PC-9 (cell line): Measurements from ENCODE around the gene AIPL1. TPM values are rescaled to one million over a fixed set of nuclear protein-coding genes. Genes with fewer than 3 reads are reported as not detected.

ENCODE experiments used
- BruUV-seq: library from RNA; stranded (reverse); fragments of 400-500 nt; replicated peaks from 2 replicates; lab custom pipeline; 2021; lab: Mats Ljungman, UMichigan
- CTCF ChIA-PET: fragments of 300-600 bp; sonication (Branson Sonifier 250); formaldehyde crosslinking; loops from one replicate; lab custom pipeline; 2022; ENCODE audit warnings: antibody characterized with exemption; lab: Charles Lee
- POLR2A ChIA-PET: fragments of 300-600 bp; sonication (Branson Sonifier 250); formaldehyde crosslinking; loops from one replicate; lab custom pipeline; 2022; ENCODE audit warnings: antibody characterized with exemption; ENCODE audit not compliant: unreplicated experiment; lab: Charles Lee
- DNase-seq, 2 experiments: peaks; one replicate each; pipeline versions ENCODE4 v3.0.0 to v3.0.0-alpha.2; 2015 to 2022; ENCODE audit warnings: mixed read lengths in 1 of 2
- H2AFZ ChIP-seq: fragments of 200-600 bp; sonication (generic); 2 replicates; pipeline ENCODE4 v1.8.1; 2017; ENCODE audit warnings: antibody characterized with exemption
- H3F3A ChIP-seq: fragments of 200-600 bp; sonication (generic); 2 replicates; pipeline ENCODE4 v1.8.1; 2017; ENCODE audit warnings: antibody characterized with exemption, mild to moderate bottlenecking, low read depth; ENCODE audit not compliant: insufficient read depth
- H3K27ac ChIP-seq: fragments of 200-600 bp; sonication (generic); 2 replicates; pipeline ENCODE4 v1.6.1; 2016; ENCODE audit warnings: mixed run types
- H3K27me3 ChIP-seq: fragments of 200-600 bp; sonication (generic); 2 replicates; pipeline ENCODE4 v1.6.1; 2016; ENCODE audit warnings: low read depth, mixed run types; ENCODE audit not compliant: insufficient read depth
- H3K36me3 ChIP-seq: fragments of 200-600 bp; sonication (generic); 2 replicates; pipeline ENCODE4 v1.6.1; 2016; ENCODE audit warnings: low read depth, mixed run types
- H3K4me1 ChIP-seq: fragments of 200-600 bp; sonication (generic); replicated peaks from 2 replicates; pipeline ENCODE4 v1.6.1; 2016; ENCODE audit warnings: mixed run types; ENCODE audit not compliant: insufficient read depth
- H3K4me2 ChIP-seq: fragments of 200-600 bp; sonication (generic); 2 replicates; pipeline ENCODE4 v1.6.1; 2017; ENCODE audit warnings: mixed run types
- H3K4me3 ChIP-seq: fragments of 200-600 bp; sonication (generic); 2 replicates; pipeline ENCODE4 v1.6.1; 2016; ENCODE audit warnings: mixed run types
- H3K79me2 ChIP-seq: fragments of 200-600 bp; sonication (generic); 2 replicates; pipeline ENCODE4 v1.6.1; 2017; ENCODE audit warnings: low read depth, mixed run types
- H3K9me2 ChIP-seq: fragments of 200-600 bp; sonication (generic); 2 replicates; pipeline ENCODE4 v1.8.1; 2017; ENCODE audit warnings: mild to moderate bottlenecking; ENCODE audit not compliant: insufficient read depth
- H3K9me3 ChIP-seq: fragments of 200-600 bp; sonication (generic); 2 replicates; pipeline ENCODE4 v1.8.1; 2016; ENCODE audit warnings: low read depth; ENCODE audit not compliant: insufficient read depth
- H4K20me1 ChIP-seq: fragments of 200-600 bp; sonication (generic); 2 replicates; pipeline ENCODE4 v1.8.1; 2017; ENCODE audit not compliant: insufficient read depth
- EZH2 ChIP-seq: fragments of 200-600 bp; sonication (generic); IDR thresholded peaks from 2 replicates; pipeline ENCODE4 v1.8.0; 2017; ENCODE audit warnings: antibody characterized with exemption, low read depth
- intact Hi-C: fragments of 100-400 bp; cut with micrococcal nuclease; formaldehyde crosslinking; loops from one replicate; pipeline ENCODE4 v1.10.0; 2022; ENCODE audit not compliant: unreplicated experiment
- total RNA-seq: library from RNA; stranded (reverse); gene quantifications from 2 replicates; pipeline ENCODE4 v1.2.3, GENCODE V29; 2021
- TF ChIP-seq, protein P1 (sequence below): fragments of 200-600 bp; sonication (generic); conservative IDR thresholded peaks from 2 replicates; pipeline ENCODE4 v1.6.1; 2017; ENCODE audit warnings: mixed run types, antibody characterized with exemption, mild to moderate bottlenecking, moderate library complexity

AIPL1 gene
- total RNA-seq, 1 experiment from 2014 or later, result not detected

DNA sequence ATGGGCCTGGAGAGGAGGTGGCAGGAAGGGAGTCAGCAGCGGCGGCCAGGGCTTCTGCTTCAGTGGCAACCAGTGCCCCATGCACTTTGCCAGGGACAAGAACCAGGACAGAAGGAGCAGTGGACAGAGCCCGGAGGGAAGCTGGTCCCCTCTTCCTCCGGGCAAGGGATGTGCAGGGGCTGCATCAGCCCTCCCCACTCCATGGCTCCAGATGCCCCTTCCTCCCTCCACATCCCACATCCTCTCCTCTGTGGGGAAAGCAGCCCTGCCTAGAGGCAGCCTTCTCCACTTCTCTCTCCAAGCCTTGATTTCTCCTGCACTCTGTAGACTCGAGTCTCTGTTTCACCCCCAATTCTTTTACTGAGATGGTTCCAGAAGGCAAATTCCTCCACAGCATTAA, 50.4 kb downstream of the AIPL1 start:
- Histone ChIP-seq H3K9me2 (no peaks in the 10 kb centered on the region), H3K4me2 (no peak overlapping the region), H3K79me2 (no peaks in the 10 kb centered on the region), H3K4me3 (no peak overlapping the region), H3K36me3 (no peaks in the 10 kb centered on the region), H3K27me3 (peaks cover 90% of the 10 kb centered on the region), H3K27ac (no peak overlapping the region), H3K4me1 (no peaks in the 10 kb centered on the region), H3K9me3 (no peaks in the 10 kb centered on the region), H4K20me1 (no peaks in the 10 kb centered on the region), H3F3A (no peaks in the 10 kb centered on the region), H2AFZ (no peak overlapping the region)
- intact Hi-C loops, result no loop called here
- ChIA-PET POLR2A (no interaction called here), CTCF (no interaction called here)
- DNase-seq, result no peak
- BruUV-seq, result no TSS peak
- TF ChIP-seq, protein P1, sequence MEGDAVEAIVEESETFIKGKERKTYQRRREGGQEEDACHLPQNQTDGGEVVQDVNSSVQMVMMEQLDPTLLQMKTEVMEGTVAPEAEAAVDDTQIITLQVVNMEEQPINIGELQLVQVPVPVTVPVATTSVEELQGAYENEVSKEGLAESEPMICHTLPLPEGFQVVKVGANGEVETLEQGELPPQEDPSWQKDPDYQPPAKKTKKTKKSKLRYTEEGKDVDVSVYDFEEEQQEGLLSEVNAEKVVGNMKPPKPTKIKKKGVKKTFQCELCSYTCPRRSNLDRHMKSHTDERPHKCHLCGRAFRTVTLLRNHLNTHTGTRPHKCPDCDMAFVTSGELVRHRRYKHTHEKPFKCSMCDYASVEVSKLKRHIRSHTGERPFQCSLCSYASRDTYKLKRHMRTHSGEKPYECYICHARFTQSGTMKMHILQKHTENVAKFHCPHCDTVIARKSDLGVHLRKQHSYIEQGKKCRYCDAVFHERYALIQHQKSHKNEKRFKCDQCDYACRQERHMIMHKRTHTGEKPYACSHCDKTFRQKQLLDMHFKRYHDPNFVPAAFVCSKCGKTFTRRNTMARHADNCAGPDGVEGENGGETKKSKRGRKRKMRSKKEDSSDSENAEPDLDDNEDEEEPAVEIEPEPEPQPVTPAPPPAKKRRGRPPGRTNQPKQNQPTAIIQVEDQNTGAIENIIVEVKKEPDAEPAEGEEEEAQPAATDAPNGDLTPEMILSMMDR, result no peak
- no peak for TF ChIP-seq EZH2

DNA sequence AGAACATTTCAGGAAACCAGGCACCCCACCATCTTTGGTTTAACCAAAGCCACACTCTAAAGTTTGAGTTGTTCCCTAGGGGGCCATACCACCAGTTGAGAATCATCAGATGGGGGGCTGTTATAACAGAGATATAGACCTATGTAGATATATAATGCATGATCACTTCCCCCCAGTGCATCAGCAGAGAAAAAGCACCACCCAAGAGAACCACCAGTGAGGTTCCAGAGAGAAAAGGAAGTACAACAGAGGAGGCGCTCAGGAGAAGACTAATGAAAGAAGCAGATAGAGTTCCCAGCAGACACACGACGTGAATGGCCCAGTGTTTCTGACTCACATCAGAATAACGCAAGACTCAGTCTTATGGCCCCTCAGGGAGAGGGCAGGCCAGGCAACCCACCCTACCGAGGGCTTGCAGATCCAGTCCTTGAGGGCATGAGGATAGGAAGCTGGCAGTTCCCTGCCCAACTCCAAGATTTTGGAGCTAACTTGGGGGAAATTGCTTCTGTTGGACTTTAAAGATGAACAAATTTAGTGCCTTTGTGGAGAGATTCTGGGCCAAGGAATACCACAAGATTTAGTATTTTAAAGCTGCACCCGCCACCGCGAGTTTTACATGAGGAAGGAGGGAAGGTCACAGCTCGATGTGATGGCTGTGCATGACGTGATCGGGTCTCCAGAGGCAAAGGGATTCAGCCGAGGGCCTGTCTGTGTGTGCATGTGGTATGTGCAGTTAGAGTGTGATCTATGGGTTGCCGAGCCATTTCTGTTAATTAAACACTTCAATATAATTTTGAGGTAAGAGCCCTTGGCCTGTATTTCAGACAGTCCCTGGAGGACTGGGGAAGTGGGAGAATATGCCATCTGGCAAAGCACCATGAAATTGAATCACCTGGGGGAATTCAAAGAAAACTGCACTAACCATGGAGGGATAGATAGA, 53.1 kb downstream of the AIPL1 start:
- Histone ChIP-seq H3K79me2 (no peaks in the 10 kb centered on the region), H4K20me1 (no peaks in the 10 kb centered on the region), H2AFZ (no peak overlapping the region), H3K9me2 (no peaks in the 10 kb centered on the region), H3K27me3 (peaks cover 88% of the 10 kb centered on the region), H3K9me3 (no peaks in the 10 kb centered on the region), H3K4me2 (no peak overlapping the region), H3K27ac (no peak overlapping the region), H3F3A (no peaks in the 10 kb centered on the region), H3K36me3 (no peaks in the 10 kb centered on the region), H3K4me1 (no peaks in the 10 kb centered on the region), H3K4me3 (no peak overlapping the region)
- ChIA-PET POLR2A (no interaction called here), CTCF (no interaction called here)
- BruUV-seq, result no TSS peak
- TF ChIP-seq EZH2, result no peak
- TF ChIP-seq, protein P1, result no peak
- intact Hi-C loops, result no loop called here
- no peak for DNase-seq

DNA sequence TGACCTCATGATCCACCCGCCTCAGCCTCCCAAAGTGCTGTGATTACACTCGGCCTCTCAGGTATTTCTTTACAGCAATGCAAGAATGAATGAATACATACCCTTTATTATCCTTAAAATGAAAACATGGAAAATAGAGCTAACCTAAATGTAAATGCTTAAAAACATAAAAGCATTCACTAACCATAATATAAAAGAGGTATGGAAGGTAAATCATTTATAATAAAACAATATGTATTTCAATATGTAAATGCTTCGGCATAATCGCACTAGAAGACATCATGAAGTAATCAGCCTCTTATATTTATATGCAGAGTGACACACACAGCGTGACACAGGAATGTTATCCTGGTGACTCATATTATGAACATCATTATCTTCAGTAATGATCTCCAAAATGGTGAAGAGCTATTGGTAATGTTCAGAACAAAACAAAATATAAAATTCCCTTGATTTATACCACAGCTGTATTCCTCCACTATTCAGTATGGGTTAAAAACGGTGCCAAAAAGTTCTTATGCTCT, 53.9 kb downstream of the AIPL1 start:
- H2AFZ ChIP-seq, result no peak overlapping the region
- POLR2A ChIA-PET, result no interaction called here
- H3F3A ChIP-seq, result no peaks in the 10 kb centered on the region
- peaks cover 88% of the 10 kb centered on the region for H3K27me3 ChIP-seq
- no peak overlapping the region for H3K4me3 ChIP-seq
- H3K9me3 ChIP-seq, result no peaks in the 10 kb centered on the region
- no peaks in the 10 kb centered on the region for H3K79me2 ChIP-seq
- H3K36me3 ChIP-seq, result no peaks in the 10 kb centered on the region
- no peak for TF ChIP-seq EZH2
- TF ChIP-seq, protein P1, result no peak
- DNase-seq, result peak in 1 of 2 experiments; percentile 58
- H3K4me2 ChIP-seq, result no peak overlapping the region
- intact Hi-C loops, result no loop called here
- H4K20me1 ChIP-seq, result no peaks in the 10 kb centered on the region
- BruUV-seq, result no TSS peak
- no peaks in the 10 kb centered on the region for H3K4me1 ChIP-seq
- H3K9me2 ChIP-seq, result no peaks in the 10 kb centered on the region
- H3K27ac ChIP-seq, result no peak overlapping the region
- CTCF ChIA-PET, result no interaction called here
